Measurements from ENCODE around the gene MTHFD1L. TPM values are rescaled to one million over a fixed set of nuclear protein-coding genes. Genes with fewer than 3 reads are reported as not detected.

MTHFD1L gene
- total and polyA plus RNA-seq, 8 donors, result 1.8 to 16.3 (median 8.8) TPM

DNA sequence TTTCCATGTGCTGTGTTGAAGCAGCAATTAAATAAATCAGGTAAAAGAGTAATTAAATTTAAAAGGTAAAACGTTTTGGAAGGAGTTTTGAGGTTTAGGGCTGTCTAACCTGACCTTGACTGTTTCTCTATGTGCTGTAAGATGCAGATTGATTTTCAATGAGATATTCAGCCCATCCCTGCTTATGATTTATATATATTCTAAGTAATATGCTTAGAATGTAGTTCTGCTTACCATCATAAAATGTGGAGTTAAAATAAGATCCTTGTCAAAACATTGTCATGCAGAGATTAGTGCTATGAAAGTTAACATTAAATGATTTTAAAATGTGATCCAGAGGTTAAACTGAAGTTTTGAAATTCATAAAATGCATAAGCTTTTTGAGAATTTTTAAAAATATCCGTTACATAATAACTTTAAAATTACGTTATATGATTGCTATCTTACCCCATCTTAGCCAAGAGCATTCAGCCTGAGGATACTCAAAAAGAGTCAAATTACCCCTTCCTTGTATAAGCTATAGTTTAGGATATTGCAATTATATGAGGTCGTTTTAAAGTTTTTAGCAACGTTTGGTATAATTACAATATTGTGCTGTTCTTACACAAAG lies 122.5 kb downstream of the MTHFD1L start:
- 67 to 83% (median 71%) methylated on average over 5 of the region's 5 CpGs for WGBS, 5 donors
- H3K9me3 ChIP-seq, result no peaks in the 10 kb centered on the region
- H3K27ac ChIP-seq, result peak overlapping the region in 1 of 5 donors; percentile 74
- no peak for TF ChIP-seq CTCF (IDR thresholded peaks at IDR 0.05)
- no peak for TF ChIP-seq EP300 (IDR thresholded peaks at IDR 0.05)
- no peak for TF ChIP-seq POLR2A (IDR thresholded peaks at IDR 0.05)
- no peak for TF ChIP-seq POLR2AphosphoS5 (IDR thresholded peaks at IDR 0.05)
- peaks cover 0 to 3% (median 0%) of the 10 kb centered on the region in 4 donors for H3K36me3 ChIP-seq
- no peaks in the 10 kb centered on the region for H3K4me1 ChIP-seq
- no peak overlapping the region for H3K4me3 ChIP-seq
- peak in 1 of 2 donors; percentile 41 for DNase-seq
- no peaks in the 10 kb centered on the region for H3K27me3 ChIP-seq
- intact Hi-C loops (cut with DNase I; ENCODE audit: low total_unique reads), result no loop called here

- intact Hi-C loops (cut with DNase I; ENCODE audit: low total_unique reads), result no loop called here
- H3K4me1 ChIP-seq, result no peaks in the 10 kb centered on the region
- TF ChIP-seq CTCF (IDR thresholded peaks at IDR 0.05) (no peak), POLR2AphosphoS5 (IDR thresholded peaks at IDR 0.05) (no peak), POLR2A (IDR thresholded peaks at IDR 0.05) (no peak), EP300 (IDR thresholded peaks at IDR 0.05) (no peak)
- no peaks in the 10 kb centered on the region for H3K36me3 ChIP-seq
- DNase-seq, result no peak
- H3K9me3 ChIP-seq, result no peaks in the 10 kb centered on the region
- H3K27ac ChIP-seq, result no peak overlapping the region
- 48 to 91% (median 66%) methylated on average over 3 of the region's 3 CpGs for WGBS, 5 donors
- no peak overlapping the region for H3K4me3 ChIP-seq
- no peaks in the 10 kb centered on the region for H3K27me3 ChIP-seq
These were observed 126.0 kb downstream of the MTHFD1L start for GRCh38 chr6:150991487-150991886.

- intact Hi-C loops (cut with DNase I; ENCODE audit: low total_unique reads), result no loop called here
- no peak for DNase-seq
- no peaks in the 10 kb centered on the region for H3K4me1 ChIP-seq
- H3K9me3 ChIP-seq, result no peaks in the 10 kb centered on the region
- TF ChIP-seq POLR2A (IDR thresholded peaks at IDR 0.05) (no peak), EP300 (IDR thresholded peaks at IDR 0.05) (no peak), CTCF (IDR thresholded peaks at IDR 0.05) (no peak), POLR2AphosphoS5 (IDR thresholded peaks at IDR 0.05) (no peak)
- H3K4me3 ChIP-seq, result no peak overlapping the region
- H3K27ac ChIP-seq, result no peak overlapping the region
- WGBS, 5 donors, result 93 to 95% (median 94%) methylated on average over 2 of the region's 2 CpGs
- H3K27me3 ChIP-seq, result no peaks in the 10 kb centered on the region
- H3K36me3 ChIP-seq, result no peaks in the 10 kb centered on the region
These were observed 126.8 kb downstream of the MTHFD1L start for GRCh38 chr6:150992262-150992661.

DNA sequence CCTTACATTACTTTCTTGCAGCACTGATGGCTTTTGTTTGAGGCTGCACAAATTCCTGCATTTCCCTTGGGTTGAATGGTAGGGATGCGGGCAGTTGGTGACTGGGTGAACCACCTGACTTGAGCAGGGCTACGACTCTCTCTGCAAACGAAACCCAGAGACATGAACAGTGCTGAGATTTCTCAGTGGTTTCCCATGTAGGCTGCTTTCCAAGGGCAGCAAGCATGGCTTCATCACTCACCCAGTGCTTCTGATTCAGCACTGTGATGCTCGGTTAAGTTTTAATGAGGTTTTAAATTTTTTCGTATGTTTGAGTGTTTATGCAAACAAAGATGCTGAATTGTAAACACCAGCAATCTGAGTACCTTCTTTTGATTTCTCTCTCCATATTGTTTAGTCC lies 127.2 kb downstream of the MTHFD1L start:
- Histone ChIP-seq H3K9me3 (no peaks in the 10 kb centered on the region), H3K4me3 (no peak overlapping the region), H3K36me3 (no peaks in the 10 kb centered on the region), H3K27me3 (no peaks in the 10 kb centered on the region), H3K4me1 (no peaks in the 10 kb centered on the region), H3K27ac (no peak overlapping the region)
- no peak for DNase-seq
- no peak for TF ChIP-seq CTCF (IDR thresholded peaks at IDR 0.05)
- TF ChIP-seq POLR2A (IDR thresholded peaks at IDR 0.05), result no peak
- no peak for TF ChIP-seq EP300 (IDR thresholded peaks at IDR 0.05)
- TF ChIP-seq POLR2AphosphoS5 (IDR thresholded peaks at IDR 0.05), result no peak
- intact Hi-C loops (cut with DNase I; ENCODE audit: low total_unique reads), result no loop called here
- 67 to 84% (median 76%) methylated on average over 5 of the region's 5 CpGs for WGBS, 5 donors

Data from stomach (tissue), 9 donors.